MCF 10A (cell line): ENCODE results near the gene C8B. TPM values are rescaled to one million over a fixed set of nuclear protein-coding genes. Genes with fewer than 3 reads are reported as not detected.

Experiments
- BruUV-seq: library from RNA; stranded (reverse); fragments of 400-500 nt; replicated peaks from 2 replicates; lab custom pipeline; 2021; lab: Mats Ljungman, UMichigan
- CTCF ChIA-PET: fragments of 300-600 bp; sonication (Branson Sonifier 250); formaldehyde crosslinking; extraction: SDS; loops from one replicate; lab custom pipeline; 2021; ENCODE audit warnings: antibody characterized with exemption, inconsistent platforms; lab: Yijun Ruan, JAX
- POLR2A ChIA-PET: fragments of 300-600, 350-650 bp; sonication (Branson Sonifier 250); formaldehyde crosslinking; extraction: SDS; loops from one replicate; lab custom pipeline; 2020; ENCODE audit warnings: antibody characterized with exemption, inconsistent platforms; lab: Yijun Ruan, JAX
- DNase-seq: peaks from one replicate; pipeline ENCODE4 v3.0.0-alpha.2; 2018; ENCODE audit not compliant: unreplicated experiment
- H3K27ac Mint-ChIP-seq: one replicate; pipeline ENCODE4 v1.8.0; 2022; ENCODE audit warnings: mild to moderate bottlenecking, low read depth, mixed read lengths; ENCODE audit not compliant: unreplicated experiment
- H3K27me3 Mint-ChIP-seq: one replicate; pipeline ENCODE4 v1.8.0; 2022; ENCODE audit warnings: mixed read lengths; ENCODE audit not compliant: insufficient read depth, unreplicated experiment
- H3K36me3 Mint-ChIP-seq: one replicate; pipeline ENCODE4 v1.8.0; 2022; ENCODE audit warnings: mild to moderate bottlenecking, moderate library complexity, mixed read lengths; ENCODE audit not compliant: insufficient read depth, unreplicated experiment
- H3K4me1 Mint-ChIP-seq: one replicate; pipeline ENCODE4 v1.8.0; 2022; ENCODE audit warnings: mixed read lengths; ENCODE audit not compliant: insufficient read depth, unreplicated experiment
- H3K4me3 Mint-ChIP-seq: one replicate; pipeline ENCODE4 v1.8.0; 2022; ENCODE audit warnings: mild to moderate bottlenecking, moderate library complexity, mixed read lengths; ENCODE audit not compliant: unreplicated experiment
- H3K9me3 Mint-ChIP-seq: one replicate; pipeline ENCODE4 v1.8.0; 2022; ENCODE audit warnings: mixed read lengths; ENCODE audit not compliant: unreplicated experiment
- intact Hi-C: fragments of 100-400 bp; cut with micrococcal nuclease; formaldehyde crosslinking; loops from 2 replicates; pipeline ENCODE4 v1.14.1; 2022
- total RNA-seq: library from RNA; stranded (reverse); gene quantifications from 2 replicates; pipeline ENCODE4 v1.2.3, GENCODE V29; 2022
- TF ChIP-seq, protein P1 (sequence below): fragments of 200-600 bp; IDR thresholded peaks from one replicate; pipeline ENCODE4 v1.8.0; 2022; ENCODE audit warnings: antibody characterized with exemption, mild to moderate bottlenecking; ENCODE audit not compliant: unreplicated experiment

C8B gene
- total RNA-seq, 1 experiment from 2014 or later: not detected

DNA sequence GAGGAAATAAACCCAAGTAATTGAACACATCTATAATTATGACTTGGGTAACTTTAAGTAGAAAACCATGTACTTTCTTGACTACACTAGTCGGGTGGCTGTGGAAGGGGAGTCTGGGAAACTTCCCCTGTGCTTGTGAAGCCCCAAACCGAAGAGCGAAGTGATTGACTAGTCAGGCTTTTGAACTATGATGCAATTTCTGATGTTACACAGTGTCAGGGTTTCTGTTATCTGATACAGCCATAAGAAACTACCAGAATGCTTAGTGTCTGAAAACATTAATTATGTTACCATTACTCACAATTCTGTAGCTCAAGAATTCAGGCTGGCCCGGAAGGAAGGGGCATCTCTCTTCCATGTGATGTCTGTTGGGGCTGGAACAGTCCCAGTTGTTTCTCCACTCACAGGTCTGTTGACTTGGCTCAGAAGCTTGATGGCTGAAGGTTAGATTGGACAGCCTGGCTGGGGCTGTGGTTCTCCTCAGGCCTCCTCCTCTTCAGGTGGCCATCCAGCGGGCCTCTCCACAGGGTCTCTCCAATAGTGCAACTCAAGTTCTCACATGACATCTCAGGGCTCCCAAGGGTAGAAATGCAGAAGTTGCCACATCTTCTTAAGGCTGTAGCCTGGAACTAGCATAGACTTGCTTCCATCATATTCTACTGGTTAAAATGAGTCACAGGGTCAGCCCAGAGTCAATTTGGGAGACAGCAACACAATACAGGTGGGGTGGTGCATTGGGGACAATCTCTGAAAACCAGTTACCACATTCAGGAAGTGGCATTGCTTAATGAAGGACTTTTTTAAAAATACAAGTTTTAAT, 8.3 kb upstream of the C8B start:
- ChIA-PET CTCF (interaction anchor here (0.6 kb wide), 1 partner anchor 15 kb away, joined by 3 read pairs; no protein-coding TSS in a partner anchor), POLR2A (no interaction called here)
- TF ChIP-seq, protein P1, sequence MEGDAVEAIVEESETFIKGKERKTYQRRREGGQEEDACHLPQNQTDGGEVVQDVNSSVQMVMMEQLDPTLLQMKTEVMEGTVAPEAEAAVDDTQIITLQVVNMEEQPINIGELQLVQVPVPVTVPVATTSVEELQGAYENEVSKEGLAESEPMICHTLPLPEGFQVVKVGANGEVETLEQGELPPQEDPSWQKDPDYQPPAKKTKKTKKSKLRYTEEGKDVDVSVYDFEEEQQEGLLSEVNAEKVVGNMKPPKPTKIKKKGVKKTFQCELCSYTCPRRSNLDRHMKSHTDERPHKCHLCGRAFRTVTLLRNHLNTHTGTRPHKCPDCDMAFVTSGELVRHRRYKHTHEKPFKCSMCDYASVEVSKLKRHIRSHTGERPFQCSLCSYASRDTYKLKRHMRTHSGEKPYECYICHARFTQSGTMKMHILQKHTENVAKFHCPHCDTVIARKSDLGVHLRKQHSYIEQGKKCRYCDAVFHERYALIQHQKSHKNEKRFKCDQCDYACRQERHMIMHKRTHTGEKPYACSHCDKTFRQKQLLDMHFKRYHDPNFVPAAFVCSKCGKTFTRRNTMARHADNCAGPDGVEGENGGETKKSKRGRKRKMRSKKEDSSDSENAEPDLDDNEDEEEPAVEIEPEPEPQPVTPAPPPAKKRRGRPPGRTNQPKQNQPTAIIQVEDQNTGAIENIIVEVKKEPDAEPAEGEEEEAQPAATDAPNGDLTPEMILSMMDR: no peak
- Mint-ChIP-seq H3K9me3 (peaks cover 8% of the 10 kb centered on the region), H3K36me3 (no peaks in the 10 kb centered on the region), H3K4me3 (no peak overlapping the region), H3K27me3 (peaks cover 2% of the 10 kb centered on the region), H3K4me1 (no peaks in the 10 kb centered on the region), H3K27ac (no peak overlapping the region)
- DNase-seq: no peak
- no TSS peak for BruUV-seq
- intact Hi-C loops: no loop called here

DNA sequence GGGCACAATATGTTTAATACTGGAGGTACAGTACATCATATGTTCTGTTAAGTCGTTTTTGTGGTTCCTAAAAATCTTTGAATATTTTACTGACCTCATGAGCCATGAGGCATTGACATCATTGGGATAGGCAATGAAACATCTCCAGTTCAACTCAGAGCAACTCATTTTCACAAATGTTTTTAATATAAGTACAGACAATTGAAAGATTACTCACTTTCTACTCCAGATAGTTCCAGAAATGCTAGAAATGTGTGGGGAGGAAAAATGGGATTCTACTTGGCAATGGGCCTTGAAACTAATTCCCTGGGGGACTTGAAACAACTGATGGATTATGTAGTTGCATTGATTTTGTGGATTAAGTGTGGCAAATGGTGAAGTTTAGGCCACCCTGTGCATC, 7.2 kb upstream of the C8B start:
- ChIA-PET CTCF (no interaction called here), POLR2A (no interaction called here)
- intact Hi-C loops: no loop called here
- no peaks in the 10 kb centered on the region for H3K36me3 Mint-ChIP-seq
- no peak overlapping the region for H3K27ac Mint-ChIP-seq
- BruUV-seq: no TSS peak
- DNase-seq: no peak
- TF ChIP-seq, protein P1: no peak
- H3K4me3 Mint-ChIP-seq: no peak overlapping the region
- peaks cover 8% of the 10 kb centered on the region for H3K9me3 Mint-ChIP-seq
- H3K4me1 Mint-ChIP-seq: no peaks in the 10 kb centered on the region
- H3K27me3 Mint-ChIP-seq: no peaks in the 10 kb centered on the region

DNA sequence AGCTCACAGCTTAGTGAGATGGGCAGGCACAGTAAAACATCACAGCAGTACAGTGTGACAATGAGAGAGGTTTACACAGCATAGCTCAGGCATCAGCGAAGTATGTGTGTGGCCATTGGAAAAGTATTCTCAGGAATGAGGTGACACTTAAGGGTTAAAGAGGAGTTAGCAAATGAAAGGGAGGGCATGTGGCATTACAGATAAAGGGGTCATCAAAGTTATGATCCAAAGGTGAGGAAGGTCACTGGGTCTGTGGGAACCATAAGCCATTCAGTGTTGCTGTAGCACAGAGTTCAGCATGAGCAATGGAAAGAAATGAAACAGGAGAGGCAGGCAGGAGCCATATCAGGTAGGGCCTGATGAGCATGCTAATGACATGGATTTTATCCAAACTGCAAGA, 4.5 kb upstream of the C8B start:
- Mint-ChIP-seq H3K27me3 (no peaks in the 10 kb centered on the region), H3K27ac (no peak overlapping the region), H3K36me3 (no peaks in the 10 kb centered on the region), H3K4me3 (no peak overlapping the region), H3K4me1 (no peaks in the 10 kb centered on the region), H3K9me3 (no peaks in the 10 kb centered on the region)
- intact Hi-C loops: no loop called here
- ChIA-PET POLR2A (no interaction called here), CTCF (interaction anchor here (1.2 kb wide), 1 partner anchor 33 kb away, joined by 4 read pairs; no protein-coding TSS in a partner anchor)
- no peak for DNase-seq
- BruUV-seq: no TSS peak
- TF ChIP-seq, protein P1: no peak

DNA sequence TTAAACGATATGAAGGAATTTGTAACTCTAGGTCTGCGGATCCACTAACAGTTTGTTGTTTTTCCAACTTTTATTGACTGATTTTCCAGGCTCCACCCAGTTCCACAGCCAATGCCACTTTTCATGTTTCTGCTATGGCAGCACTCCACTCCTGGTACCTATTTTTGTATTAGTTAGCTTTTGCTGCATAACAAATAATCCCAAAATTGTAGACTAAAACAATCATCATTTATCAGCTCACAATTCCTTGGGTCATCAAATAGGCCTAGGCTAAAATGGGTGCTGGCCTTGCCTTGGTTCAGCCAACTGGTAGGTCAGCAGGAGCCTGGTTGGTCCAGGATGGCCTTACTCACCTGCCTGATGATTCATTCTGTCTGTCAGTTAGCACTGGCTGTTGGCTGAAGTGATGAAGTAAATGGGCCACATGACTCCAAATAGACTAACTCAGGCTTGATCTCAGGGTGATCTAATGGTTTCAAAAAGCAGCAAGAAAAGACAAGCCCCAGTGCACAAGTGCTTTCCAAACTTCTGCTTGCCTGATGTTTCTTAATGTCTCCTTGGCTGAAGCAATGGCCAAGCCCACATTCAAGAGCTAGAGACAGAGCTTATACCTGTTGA, 3.2 kb upstream of the C8B start:
- no TSS peak for BruUV-seq
- Mint-ChIP-seq H3K4me3 (no peak overlapping the region), H3K36me3 (no peaks in the 10 kb centered on the region), H3K27me3 (no peaks in the 10 kb centered on the region), H3K27ac (no peak overlapping the region), H3K9me3 (no peaks in the 10 kb centered on the region), H3K4me1 (no peaks in the 10 kb centered on the region)
- DNase-seq: peak; percentile 5
- CTCF ChIA-PET: interaction anchor here (0.7 to 1.1 kb wide), 3 partner anchors 16 to 132 kb away, joined by 3 read pairs; no protein-coding TSS in a partner anchor
- intact Hi-C loops: no loop called here
- POLR2A ChIA-PET: no interaction called here
- TF ChIP-seq, protein P1: no peak
